Activated CD8-positive, alpha-beta memory T cell treated with anti-CD3 and anti-CD28 coated beads for 36 hours (primary cell): ENCODE data around the gene DNM3. TPM values are rescaled to one million over a fixed set of nuclear protein-coding genes. Genes with fewer than 3 reads are reported as not detected.

Experiments used
- CTCF ChIA-PET: fragments of 350-600 bp; sonication (Branson Sonifier 250); formaldehyde crosslinking; loops from one replicate; lab custom pipeline; 2021; ENCODE audit warnings: antibody characterized with exemption; lab: Charles Lee
- POLR2A ChIA-PET: fragments of 350-600 bp; sonication (Branson Sonifier 250); formaldehyde crosslinking; loops from one replicate; lab custom pipeline; 2021; ENCODE audit warnings: antibody characterized with exemption; lab: Charles Lee
- total RNA-seq, 2 experiments: library from RNA; stranded (reverse); gene quantifications; one replicate each; pipeline ENCODE4 v1.2.3, GENCODE V29; 2021

Gene DNM3
- total RNA-seq, 2 experiments from 2014 or later = 0.57 to 0.78 TPM

DNA sequence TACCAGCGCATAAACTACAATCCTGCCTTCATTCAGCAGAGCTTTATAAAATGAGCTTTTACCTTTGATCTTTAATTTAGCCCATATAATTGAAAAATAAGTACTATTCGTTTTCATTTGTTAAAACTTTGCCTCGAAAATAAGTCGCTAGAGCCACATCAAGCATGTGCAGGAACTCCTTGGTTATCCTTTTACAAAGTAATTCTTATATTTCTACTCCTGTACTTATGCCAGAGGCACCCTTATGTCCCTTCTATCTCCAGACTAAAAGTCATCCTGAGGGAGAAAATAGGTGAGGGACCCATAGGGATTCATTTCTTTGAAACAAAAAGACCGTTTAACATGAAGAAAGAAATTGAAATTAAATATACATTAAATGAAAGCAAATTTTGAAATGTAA is 301.0 kb downstream of the DNM3 start:
- CTCF ChIA-PET = no interaction called here
- POLR2A ChIA-PET = interaction anchor here (0.7 kb wide), 1 partner anchor 524 kb away, joined by 3 read pairs; no protein-coding TSS in a partner anchor

DNA sequence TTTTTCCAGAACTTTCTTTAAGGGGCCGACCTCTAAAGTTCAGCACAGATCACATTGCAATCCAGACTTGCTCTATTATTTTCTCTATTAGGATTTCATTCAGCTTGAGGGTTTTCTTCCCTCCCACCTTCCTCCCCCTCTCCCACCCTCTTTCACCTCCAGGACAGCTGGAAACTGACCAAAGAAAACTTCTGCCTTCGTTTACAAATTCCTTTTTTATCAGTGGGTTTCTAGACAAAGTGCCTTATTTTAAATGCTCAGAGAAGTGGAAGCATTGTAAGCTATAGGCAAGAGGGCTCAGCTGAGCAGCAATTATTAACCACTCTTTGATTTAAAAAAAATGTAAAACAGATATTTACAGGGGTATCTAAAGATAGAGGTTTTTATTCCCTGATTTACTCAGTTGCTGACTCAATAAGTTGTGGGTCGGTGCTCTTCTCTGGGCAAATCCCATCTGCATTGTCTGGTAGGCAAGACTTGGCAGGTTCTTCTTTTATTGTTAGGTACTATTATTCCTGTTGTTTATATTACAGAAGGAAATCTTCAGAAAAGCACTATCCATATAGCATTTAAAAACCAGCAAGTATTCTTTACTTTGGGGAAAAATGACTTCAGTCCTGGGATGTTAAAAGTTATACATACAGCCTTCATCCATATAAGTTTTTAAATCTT is 302.2 kb downstream of the DNM3 start:
- POLR2A ChIA-PET = no interaction called here

DNA sequence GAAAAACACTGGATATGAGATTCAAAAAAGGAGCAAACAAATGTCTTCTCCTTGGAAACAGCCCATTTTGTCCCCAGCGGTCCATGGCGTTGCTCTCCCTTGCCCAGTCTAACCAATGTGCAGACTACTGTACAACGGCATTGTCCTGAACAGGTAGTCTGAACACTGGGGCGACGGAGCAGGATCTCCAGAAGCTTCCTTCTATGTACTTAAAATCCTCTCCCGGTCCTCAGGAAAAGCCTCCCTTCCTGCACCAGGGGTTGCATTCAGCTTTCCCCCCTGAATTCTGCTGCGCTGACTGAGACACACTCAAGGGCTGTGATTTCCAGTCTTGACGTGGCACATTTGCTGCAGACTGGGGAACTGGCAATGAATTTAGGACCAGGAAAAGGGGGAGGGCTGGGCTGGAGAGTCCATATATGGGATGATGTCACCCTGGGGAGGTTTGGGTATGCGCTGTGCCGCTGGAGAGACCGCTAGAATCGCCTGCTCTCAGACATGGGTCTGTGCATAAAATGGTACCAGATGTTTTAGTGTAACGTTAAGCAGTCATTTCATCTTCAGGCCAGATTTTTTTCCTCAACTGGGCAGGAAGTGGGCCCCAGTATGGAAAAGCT is 303.3 kb downstream of the DNM3 start:
- POLR2A ChIA-PET = interaction anchor here (0.7 kb wide), 1 partner anchor 76 kb away, joined by 3 read pairs; no protein-coding TSS in a partner anchor
- CTCF ChIA-PET = no interaction called here

More for the DNA sequence above, 302.2 kb downstream of the DNM3 start:
- CTCF ChIA-PET = no interaction called here

DNA sequence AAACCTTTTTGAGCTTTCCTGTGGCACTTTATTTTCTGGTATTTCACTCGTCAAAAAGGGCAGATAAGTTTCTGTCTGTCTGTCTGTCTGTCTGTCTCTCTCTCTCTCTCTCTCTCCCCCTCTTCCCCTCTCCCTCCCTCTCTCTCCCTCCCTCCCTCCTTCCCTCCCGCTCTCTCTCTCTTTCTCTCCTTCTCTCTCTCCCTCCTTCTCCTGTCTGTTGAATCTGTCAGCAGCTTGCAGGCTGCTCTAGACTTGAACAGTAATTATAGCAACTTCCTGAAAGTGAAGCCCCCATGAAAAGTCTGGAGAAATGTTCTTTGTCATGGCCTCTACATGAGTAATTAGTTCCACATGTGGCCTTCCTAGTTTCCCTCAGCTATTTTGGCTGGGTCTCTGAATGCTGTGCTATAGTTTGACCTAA is 303.9 kb downstream of the DNM3 start:
- CTCF ChIA-PET = no interaction called here
- POLR2A ChIA-PET = interaction anchor here (0.7 kb wide), 1 partner anchor 75 kb away, joined by 3 read pairs; no protein-coding TSS in a partner anchor

DNA sequence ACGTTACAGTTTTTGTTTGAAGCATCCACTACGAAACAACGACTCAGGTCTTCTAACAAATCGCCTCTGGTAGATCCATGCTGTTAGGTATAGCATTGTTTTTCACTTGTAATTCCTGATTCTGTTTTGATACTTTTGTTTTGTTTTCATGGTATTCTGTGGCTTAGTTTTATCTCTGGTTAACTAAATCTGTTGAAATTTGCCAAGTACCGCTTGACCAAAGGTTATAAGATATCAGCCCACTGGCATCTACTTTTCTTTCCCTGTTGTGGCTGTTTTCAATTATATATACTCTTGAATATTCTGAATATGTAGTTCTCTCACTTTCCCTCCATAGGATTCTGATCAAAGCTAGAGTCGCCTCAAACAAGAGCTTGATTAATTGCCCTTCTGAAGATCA is 304.4 kb downstream of the DNM3 start:
- POLR2A ChIA-PET = no interaction called here

DNA sequence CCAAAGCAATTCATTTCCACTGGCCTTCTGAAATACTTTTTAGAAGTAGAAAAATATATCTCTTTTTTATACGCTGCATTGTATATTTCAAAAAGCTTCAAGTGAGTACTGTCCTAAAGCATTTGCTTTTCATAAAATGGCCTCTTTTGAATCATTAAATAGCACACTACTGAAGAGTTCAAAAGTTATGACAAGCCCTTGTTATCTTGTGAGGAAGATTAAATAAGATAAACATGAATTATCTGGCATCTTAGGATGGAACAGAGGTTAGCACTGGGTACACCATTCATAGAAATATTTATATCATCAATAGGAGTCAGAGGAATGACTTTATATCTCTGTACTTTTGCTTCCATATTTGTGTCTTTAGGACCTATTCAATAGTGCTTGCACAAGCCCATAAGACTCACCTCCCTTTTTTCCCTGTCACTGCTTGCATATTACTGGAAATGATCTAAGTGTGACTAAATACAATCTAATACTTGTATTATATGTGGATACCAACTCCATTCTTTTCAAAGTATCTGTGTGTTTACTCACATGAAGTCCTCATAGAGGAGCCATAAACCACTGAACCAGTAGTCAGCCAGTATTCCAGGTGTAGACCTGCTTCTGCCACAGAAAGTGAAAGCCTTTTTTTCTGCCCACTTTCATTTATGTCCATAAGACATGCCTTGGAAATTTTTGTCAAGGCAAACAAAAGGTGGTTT is 305.0 kb downstream of the DNM3 start:
- ChIA-PET POLR2A (no interaction called here), CTCF (no interaction called here)

More for the DNA sequence above, 304.4 kb downstream of the DNM3 start:
- CTCF ChIA-PET = no interaction called here

DNA sequence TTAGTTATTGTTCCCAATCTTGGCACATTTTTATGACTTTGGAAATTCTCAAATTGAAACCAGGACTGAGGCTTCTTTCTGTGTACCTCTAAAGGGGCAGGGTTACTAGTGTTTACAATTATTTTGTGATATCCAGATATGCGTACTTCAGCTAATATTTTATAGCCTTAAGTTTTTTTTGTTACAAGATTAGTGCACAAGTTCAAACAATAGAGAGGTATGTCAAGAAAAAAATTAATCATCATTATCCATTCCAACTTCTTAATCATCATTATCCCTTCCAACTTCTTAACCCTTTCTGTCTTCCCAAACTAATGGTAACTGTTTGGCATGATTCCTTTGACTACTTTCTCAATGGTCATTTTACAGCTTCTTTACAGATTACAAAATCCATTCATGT is 306.2 kb downstream of the DNM3 start:
- CTCF ChIA-PET = no interaction called here
- POLR2A ChIA-PET = interaction anchor here (0.6 kb wide), 1 partner anchor 199 kb away, joined by 4 read pairs; no protein-coding TSS in a partner anchor

DNA sequence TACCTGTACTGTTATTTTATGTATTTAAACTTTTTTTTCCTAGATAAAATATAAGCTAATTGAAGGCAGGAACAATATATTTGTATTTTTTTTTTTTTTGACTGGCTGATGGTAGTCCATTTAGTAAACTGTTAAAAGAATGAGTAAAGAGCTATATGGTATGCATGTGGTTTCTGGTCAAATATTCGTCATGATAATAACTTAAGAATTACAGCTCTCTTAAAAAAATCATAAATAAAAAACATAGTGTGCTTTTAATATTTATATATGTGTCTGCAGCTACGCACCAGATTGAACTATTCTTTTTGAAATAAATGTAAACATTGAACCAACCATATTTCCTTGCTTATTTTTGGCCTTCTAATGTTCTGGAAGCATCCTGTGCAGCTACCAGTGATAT is 306.9 kb downstream of the DNM3 start:
- ChIA-PET POLR2A (no interaction called here), CTCF (interaction anchor here (0.7 kb wide), 1 partner anchor 1566 kb away, joined by 3 read pairs; no protein-coding TSS in a partner anchor)

DNA sequence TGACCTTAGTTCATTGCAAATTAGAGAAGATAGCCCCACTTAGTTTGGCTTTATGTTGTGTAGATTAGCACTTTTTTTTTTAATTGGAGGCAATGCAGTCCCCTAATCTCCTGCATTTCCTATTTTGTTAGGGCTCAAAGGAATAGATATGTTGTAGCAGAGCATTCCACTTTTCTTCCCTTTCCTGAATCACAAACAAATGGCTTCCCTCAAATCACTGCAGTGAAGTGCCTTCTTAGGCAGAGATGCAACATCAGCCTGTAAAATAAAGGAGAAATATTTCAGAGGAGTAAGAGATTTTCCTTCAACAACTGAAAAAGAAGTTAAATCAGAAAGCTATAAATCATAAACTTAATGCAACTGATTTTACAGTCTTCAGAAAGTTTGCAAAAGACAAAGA is 307.4 kb downstream of the DNM3 start:
- POLR2A ChIA-PET = no interaction called here

DNA sequence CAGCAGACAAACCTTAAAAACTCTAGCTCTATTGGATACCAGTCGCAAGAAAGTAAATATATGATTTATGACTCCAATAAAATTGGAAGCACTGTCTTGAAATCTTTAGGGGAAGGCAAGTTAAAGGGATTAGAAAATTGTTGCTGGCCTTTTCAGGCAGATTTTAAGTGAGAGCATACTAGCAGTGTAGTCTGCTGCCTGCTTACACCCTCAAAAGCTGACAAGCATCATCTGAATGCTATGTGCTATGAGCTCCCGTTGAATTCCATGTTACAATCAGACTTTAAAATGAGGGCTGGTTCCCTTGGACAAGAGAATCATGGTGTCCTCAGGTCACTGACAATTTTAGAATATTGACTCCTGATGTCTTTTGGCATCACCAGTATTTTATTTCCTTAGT is 308.0 kb downstream of the DNM3 start:
- CTCF ChIA-PET = no interaction called here
- POLR2A ChIA-PET = no interaction called here

More for the DNA sequence above, 307.4 kb downstream of the DNM3 start:
- CTCF ChIA-PET = interaction anchor here (0.7 kb wide), 1 partner anchor 1565 kb away, joined by 3 read pairs; no protein-coding TSS in a partner anchor

DNA sequence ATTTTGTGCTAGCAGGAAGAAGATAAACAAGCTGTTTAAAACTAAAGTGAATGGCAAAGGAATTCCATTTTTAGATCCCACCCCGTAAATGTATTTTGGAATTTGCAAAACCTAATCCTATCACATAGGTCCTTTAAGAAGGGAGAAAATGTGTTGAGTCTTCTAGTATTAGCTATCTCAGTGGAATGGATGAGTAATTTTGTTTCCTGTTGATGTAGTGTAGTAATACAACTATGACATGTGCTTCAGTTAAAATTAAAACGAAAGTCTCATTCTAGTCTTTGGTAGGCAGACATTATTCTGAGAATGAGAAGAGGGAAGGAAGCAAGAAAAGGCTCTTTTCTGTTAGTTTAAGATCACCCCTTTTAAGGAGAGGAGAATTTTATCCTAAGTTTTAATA is 313.3 kb downstream of the DNM3 start:
- ChIA-PET POLR2A (no interaction called here), CTCF (no interaction called here)

DNA sequence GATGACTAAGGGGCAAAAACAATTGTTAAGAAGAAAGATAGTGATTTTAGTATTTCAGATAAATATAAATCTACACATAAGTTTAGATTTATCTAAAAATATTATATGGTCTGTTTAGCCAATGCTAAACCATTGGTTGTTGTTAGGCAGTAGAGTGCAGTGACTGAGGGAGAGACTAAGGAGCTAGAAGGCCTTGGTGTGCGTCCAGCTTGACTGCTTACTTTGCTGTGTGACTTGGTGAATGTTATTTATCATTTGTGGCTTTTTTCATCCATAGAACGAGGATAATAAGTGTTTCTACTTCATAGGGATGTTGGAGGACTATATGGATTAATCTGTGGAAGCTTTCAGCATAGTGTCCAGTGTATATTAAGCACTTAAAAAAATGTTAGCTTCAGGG is 314.5 kb downstream of the DNM3 start:
- ChIA-PET POLR2A (no interaction called here), CTCF (no interaction called here)

DNA sequence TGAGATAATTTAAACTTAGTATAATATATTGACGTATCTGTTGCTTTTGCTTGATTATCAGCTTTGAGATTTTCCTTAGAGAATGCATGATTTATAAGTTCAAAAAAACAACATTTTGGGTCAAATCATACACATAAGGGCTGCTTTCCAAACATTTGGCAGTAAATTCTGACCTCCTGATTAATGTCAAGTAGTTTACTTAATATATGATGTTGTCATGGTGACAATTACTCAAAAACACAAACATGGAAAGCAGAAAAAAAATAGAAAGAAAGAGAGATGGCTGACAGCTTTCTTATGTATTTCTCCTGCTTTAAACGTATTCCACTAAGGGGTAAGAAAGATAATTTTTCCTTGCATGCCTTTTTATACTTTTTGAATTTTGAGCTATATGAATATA is 320.9 kb downstream of the DNM3 start:
- POLR2A ChIA-PET = no interaction called here
- CTCF ChIA-PET = no interaction called here

DNA sequence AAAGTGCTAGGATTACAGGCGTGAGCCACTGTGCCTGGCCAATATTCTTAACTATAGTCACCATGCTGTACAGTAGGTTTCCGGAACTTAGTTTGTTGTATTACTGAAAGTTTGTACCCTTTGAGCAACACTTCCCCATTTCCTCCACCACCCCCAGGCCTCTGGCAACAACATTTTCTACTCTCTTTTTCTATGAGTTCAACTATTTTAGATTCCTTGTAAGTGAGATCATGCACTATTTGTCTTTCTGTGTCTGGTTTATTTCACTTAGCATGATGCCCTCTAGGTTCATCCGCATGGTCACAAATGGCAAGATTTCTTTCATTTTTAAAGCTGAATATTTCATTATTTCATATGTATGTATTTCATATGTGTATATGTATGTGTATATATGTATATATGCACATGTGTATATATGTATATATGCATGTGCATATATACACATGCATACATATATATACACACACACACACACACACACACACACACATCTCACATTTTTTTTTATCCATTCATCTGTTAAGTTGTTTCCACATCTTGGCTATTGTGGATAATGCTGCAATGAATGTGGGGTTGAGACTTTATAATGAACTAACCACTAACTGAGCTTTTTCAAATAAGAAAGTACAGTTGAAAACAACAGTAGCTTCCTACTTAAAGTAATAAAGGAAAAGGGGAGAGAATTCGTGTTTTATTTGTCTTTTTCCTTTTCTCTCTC is 322.4 kb downstream of the DNM3 start:
- POLR2A ChIA-PET = no interaction called here
- CTCF ChIA-PET = no interaction called here

DNA sequence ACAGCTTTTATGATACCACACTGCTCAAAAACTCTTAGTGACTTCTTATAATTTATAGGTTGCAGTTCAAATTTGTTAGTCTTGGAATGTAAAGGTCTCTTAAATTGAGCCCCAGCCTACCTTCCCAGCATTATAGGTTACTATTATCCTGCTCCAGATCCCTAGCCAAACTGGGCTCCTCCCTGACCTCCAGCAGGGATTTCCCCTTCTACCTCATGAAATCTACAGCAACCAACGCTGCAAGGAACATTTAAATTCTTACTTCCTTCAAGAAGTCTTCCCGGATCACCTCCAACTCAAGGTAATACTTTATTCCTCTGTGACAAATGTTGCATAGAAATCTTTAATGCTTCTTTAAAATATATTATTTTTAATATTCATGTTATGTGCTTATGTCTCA is 324.1 kb downstream of the DNM3 start:
- CTCF ChIA-PET = no interaction called here
- POLR2A ChIA-PET = no interaction called here

DNA sequence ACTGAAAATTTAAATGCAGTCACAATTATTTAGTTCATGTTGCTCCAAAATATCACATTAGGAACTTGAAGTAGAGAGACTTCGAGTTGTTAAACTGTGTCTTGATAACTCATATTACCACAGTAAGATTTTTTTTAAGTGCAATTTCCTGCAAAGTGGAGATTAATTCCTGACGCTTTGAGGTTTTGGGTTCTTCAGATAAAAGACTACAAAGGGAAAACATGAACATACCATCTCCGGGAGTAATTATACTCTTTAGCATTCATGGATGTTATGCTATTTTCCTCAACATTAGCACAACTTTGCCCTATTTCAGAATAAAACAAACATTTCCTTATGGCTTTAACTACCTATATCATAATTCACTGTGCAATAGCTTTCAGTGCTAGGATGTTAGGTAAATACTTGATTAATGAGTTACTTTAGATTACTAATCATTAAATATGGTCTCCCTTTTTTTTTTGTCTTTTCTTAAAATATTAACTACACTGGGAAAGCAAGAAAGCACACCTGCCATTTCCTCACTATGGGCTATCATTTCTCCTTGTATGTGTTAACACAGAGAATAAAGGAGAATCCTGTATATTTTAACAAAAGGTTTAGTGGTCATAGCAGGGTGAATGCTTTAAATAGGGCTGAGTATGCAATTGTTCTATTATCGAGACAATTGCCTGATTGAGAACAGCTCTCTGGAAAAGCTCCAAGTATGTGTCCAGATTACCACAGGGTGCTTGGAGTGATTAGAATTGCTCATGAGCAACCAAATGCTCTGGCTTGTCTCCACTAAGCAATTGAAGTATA is 326.7 kb downstream of the DNM3 start:
- ChIA-PET POLR2A (no interaction called here), CTCF (no interaction called here)

DNA sequence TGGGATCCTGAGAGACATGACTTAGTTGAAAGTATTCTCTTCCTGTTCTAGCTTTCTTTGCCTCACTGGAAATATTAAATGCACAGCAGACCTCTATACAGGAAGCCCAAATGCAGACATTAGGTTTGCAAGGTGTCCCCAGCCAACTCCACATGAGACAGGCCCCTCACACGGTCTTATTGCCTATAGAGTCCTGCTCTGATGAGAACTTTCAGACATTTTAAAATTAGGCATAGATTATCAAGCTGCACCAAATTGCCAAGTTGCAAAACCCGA is 327.2 kb downstream of the DNM3 start:
- POLR2A ChIA-PET = no interaction called here
- CTCF ChIA-PET = no interaction called here

DNA sequence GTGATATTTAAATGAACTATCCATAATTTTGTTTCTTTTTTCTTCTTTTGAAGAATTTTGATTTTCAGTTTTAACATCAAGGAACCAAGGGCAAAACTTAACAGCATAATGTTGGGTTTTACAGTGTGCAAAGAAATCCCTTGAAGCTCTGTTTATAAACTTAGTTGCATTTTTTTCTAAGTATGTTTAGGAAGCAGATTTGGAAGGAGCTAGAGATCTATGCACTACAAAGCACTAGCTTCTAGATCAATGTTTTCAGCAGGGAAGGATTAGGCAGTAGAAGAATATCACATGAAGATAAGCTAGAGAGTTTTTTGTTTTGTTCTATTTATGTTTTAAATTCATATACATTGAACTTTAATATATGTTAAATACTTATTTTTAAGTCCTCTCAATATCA is 328.5 kb downstream of the DNM3 start:
- POLR2A ChIA-PET = no interaction called here
- CTCF ChIA-PET = interaction anchor here (0.6 kb wide), 1 partner anchor 11 kb away, joined by 3 read pairs; no protein-coding TSS in a partner anchor

DNA sequence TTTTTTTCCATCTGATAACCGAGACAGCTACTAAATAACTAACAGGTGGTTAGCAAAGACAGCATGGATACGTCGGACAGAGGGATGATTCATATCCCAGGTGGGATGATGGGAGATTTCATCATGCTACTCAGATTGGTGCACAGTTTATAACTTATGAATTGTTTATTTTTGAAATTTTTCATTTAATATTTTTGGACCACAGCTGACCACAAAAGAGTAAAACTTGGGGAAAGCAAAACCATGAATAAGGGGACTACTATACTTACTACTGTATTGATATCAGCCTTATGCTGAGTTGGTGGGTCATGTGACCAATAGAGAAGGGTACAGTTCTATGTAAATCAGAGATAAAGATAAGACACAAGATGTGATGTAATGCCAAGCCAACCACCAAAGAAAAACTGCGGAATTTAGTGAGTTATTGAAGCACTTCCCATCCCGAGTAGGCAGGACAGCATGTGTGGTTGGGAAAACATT is 331.1 kb downstream of the DNM3 start:
- ChIA-PET POLR2A (no interaction called here), CTCF (no interaction called here)
